SK-N-SH (cell line): ENCODE data around the gene ZNF469.

ENCODE experiments used
- CTCF ChIP-seq: fragments of 200-600 bp; sonication (generic); IDR thresholded peaks from 2 replicates; pipeline ENCODE4 v1.6.1; 2017; ENCODE audit warnings: antibody characterized with exemption, mild to moderate bottlenecking, moderate library complexity
- JUND ChIP-seq: IDR thresholded peaks from 2 replicates; pipeline ENCODE4 v1.4.0; 2012
- RCOR1 ChIP-seq: fragments of 150-350 bp; IDR thresholded peaks from 2 replicates; pipeline ENCODE4 v1.6.1; 2017; ENCODE audit warnings: antibody characterized with exemption, low read length
- RFX5 ChIP-seq: IDR thresholded peaks from 2 replicates; pipeline ENCODE4 v1.6.1; 2012; ENCODE audit warnings: mild to moderate bottlenecking, improper control_type of control experiment, low read length
- TEAD4 ChIP-seq: IDR thresholded peaks from 2 replicates; pipeline ENCODE4 v1.4.0; 2012; ENCODE audit warnings: mild to moderate bottlenecking, borderline replicate concordance; ENCODE audit not compliant: insufficient read depth

GRCh38 chr16:88392111-88392510, 9.4 kb downstream of the ZNF469 start:
- TF ChIP-seq RCOR1, result no peak
- TF ChIP-seq CTCF, result no peak
- no peak for TF ChIP-seq TEAD4
- TF ChIP-seq RFX5, result no peak
- no peak for TF ChIP-seq JUND
